NT2/D1 (cell line): Measurements from ENCODE around the gene FDPS.

Source experiments
- DNase-seq: peaks from one replicate; pipeline ENCODE4 v3.0.0-alpha.2; 2011; ENCODE audit warnings: low read depth, low spot score
- H3K27me3 ChIP-seq: 2 replicates; pipeline ENCODE4 v1.6.0; 2011; ENCODE audit warnings: mild to moderate bottlenecking; ENCODE audit not compliant: insufficient read length, insufficient read depth
- H3K36me3 ChIP-seq: 2 replicates; pipeline ENCODE4 v1.6.1; 2011; ENCODE audit warnings: mild to moderate bottlenecking, low read length, mixed read lengths; ENCODE audit not compliant: insufficient read depth, insufficient read length
- H3K4me1 ChIP-seq: 2 replicates; pipeline ENCODE4 v1.5.1; 2011; ENCODE audit not compliant: insufficient read depth, insufficient read length
- H3K4me3 ChIP-seq: 2 replicates; pipeline ENCODE4 v1.5.1; 2011; ENCODE audit warnings: low read depth; ENCODE audit not compliant: insufficient read length
- H3K9ac ChIP-seq: 2 replicates; pipeline ENCODE4 v1.6.0; 2011; ENCODE audit warnings: low read depth; ENCODE audit not compliant: insufficient read length
- H3K9me3 ChIP-seq: 2 replicates; pipeline ENCODE4 v1.5.1; 2011; ENCODE audit warnings: mild to moderate bottlenecking, low read length; ENCODE audit not compliant: insufficient read depth
- SUZ12 ChIP-seq: IDR thresholded peaks from 2 replicates; pipeline ENCODE4 v1.6.1; 2011; ENCODE audit not compliant: insufficient read length, insufficient read depth; ENCODE audit errors: extremely low read depth
- YY1 ChIP-seq: IDR thresholded peaks from 2 replicates; pipeline ENCODE4 v1.6.1; 2011; ENCODE audit not compliant: insufficient read length, insufficient read depth
- ZNF274 ChIP-seq: IDR thresholded peaks from 2 replicates; pipeline ENCODE4 v1.6.1; 2011; ENCODE audit warnings: mild to moderate bottlenecking, low read depth, low read length

The FDPS gene

GRCh38 chr1:155321639-155322503 is 13.2 kb downstream of the FDPS start:
- TF ChIP-seq SUZ12 (no peak), YY1 (no peak), ZNF274 (no peak)
- peak overlapping the region; percentile 58 for H3K4me3 ChIP-seq
- no peaks in the 10 kb centered on the region for H3K9me3 ChIP-seq
- peaks cover 41% of the 10 kb centered on the region for H3K4me1 ChIP-seq
- H3K9ac ChIP-seq: peak overlapping the region; percentile 83
- peaks cover 68% of the 10 kb centered on the region for H3K36me3 ChIP-seq
- DNase-seq: no peak
- no peaks in the 10 kb centered on the region for H3K27me3 ChIP-seq

DNA sequence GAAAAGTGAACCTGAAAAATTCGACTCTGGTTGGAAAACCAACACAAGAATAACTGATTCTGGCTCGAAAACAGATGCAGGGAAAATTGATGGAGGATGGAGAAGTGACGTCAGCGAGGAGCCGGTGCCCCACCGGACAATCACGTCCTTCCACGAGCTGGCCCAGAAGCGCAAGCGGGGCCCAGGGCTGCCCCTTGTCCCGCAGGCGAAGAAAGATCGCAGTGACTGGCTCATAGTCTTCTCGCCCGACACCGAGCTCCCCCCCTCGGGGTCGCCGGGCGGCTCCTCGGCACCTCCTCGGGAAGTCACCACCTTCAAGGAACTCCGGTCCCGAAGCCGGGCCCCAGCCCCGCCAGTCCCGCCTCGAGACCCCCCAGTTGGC is 13.9 kb downstream of the FDPS start:
- peaks cover 67% of the 10 kb centered on the region for H3K36me3 ChIP-seq
- TF ChIP-seq YY1 (no peak), SUZ12 (no peak), ZNF274 (no peak)
- no peaks in the 10 kb centered on the region for H3K9me3 ChIP-seq
- no peak for DNase-seq
- H3K27me3 ChIP-seq: no peaks in the 10 kb centered on the region
- H3K4me1 ChIP-seq: peaks cover 41% of the 10 kb centered on the region
- H3K9ac ChIP-seq: peak overlapping the region; percentile 83
- H3K4me3 ChIP-seq: peak overlapping the region; percentile 58

GRCh38 chr1:155322953-155323728 is 14.5 kb downstream of the FDPS start:
- H3K9ac ChIP-seq: peak overlapping the region; percentile 86
- H3K9me3 ChIP-seq: no peaks in the 10 kb centered on the region
- H3K4me1 ChIP-seq: peaks cover 41% of the 10 kb centered on the region
- H3K36me3 ChIP-seq: peaks cover 67% of the 10 kb centered on the region
- DNase-seq: peak; percentile 92
- H3K27me3 ChIP-seq: no peaks in the 10 kb centered on the region
- TF ChIP-seq SUZ12: no peak
- no peak for TF ChIP-seq ZNF274
- TF ChIP-seq YY1: no peak
- H3K4me3 ChIP-seq: peak overlapping the region; percentile 99

DNA sequence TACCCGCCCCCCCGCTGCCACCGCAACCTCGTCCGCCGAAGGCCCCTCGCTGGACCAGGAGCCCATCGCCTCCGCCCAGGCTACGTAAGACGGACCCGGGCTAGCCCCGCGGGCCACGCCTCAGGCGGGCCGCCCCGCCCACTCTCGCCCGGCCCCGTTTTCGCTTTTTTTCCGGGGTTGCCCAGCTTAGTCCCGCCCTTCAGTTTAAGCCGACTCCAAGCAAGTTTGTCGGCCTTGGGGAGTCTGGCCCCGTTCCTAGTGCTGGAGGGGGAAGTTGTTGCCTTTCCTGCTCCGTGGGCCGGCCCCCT is 15.0 kb downstream of the FDPS start:
- DNase-seq: peak; percentile 89
- Histone ChIP-seq H3K27me3 (no peaks in the 10 kb centered on the region), H3K4me1 (peaks cover 39% of the 10 kb centered on the region), H3K36me3 (peaks cover 67% of the 10 kb centered on the region), H3K9ac (peak overlapping the region; percentile 100), H3K4me3 (peak overlapping the region; percentile 99), H3K9me3 (no peaks in the 10 kb centered on the region)
- TF ChIP-seq SUZ12 (no peak), ZNF274 (no peak), YY1 (no peak)

DNA sequence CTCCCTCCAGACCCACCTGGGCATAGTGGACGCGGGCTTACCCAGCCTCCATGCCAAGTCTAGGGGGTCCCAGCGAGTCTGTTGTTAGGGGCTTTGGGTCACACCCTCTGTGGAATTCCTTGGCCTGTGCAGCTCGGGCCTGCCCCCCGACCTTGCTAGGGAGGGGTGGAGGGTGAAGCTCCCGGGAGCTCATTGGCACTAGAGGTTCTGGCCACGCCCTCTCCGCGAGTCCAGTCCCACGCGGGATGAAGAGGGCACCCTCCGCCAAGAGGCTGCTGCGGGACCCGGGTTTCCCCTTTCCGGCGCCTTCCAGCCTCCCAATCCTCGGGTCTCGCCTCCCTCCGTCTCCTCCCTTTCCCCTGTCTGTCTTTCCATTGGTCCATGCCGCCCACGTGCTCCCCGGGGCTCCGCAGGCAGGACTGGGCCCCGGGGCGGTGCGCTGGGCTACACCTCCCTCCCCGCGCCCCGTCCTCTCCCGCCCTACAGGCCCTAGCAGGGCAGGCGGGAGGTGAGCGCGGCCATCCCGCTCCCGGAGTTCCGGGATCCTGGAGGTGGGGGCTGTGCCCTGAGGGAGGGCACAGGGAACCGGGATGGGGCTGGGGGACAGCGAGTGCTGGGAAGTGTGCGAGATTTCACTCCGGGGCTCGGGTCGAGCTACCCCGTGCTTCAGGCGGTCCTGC is 15.5 kb downstream of the FDPS start:
- Histone ChIP-seq H3K9me3 (no peaks in the 10 kb centered on the region), H3K4me3 (peak overlapping the region; percentile 99), H3K36me3 (peaks cover 62% of the 10 kb centered on the region), H3K27me3 (no peaks in the 10 kb centered on the region), H3K4me1 (peaks cover 38% of the 10 kb centered on the region), H3K9ac (peak overlapping the region; percentile 100)
- peak; percentile 97 for DNase-seq
- no peak for TF ChIP-seq ZNF274
- no peak for TF ChIP-seq YY1
- no peak for TF ChIP-seq SUZ12

GRCh38 chr1:155324717-155325602 is 16.3 kb downstream of the FDPS start:
- TF ChIP-seq YY1 (no peak), ZNF274 (no peak), SUZ12 (no peak)
- Histone ChIP-seq H3K27me3 (no peaks in the 10 kb centered on the region), H3K9me3 (no peaks in the 10 kb centered on the region), H3K4me1 (peaks cover 38% of the 10 kb centered on the region), H3K36me3 (peaks cover 59% of the 10 kb centered on the region), H3K4me3 (peak overlapping the region; percentile 99), H3K9ac (peak overlapping the region; percentile 100)
- peak; percentile 67 for DNase-seq
